Activated CD4-positive, alpha-beta T cell treated with anti-CD3 and anti-CD28 coated beads for 48 hours (primary cell): Measurements from ENCODE around the gene WDR86.

ENCODE experiments used
- DNase-seq: peaks from one replicate; pipeline ENCODE4 v3.0.0-alpha.2; 2020

Gene WDR86

DNA sequence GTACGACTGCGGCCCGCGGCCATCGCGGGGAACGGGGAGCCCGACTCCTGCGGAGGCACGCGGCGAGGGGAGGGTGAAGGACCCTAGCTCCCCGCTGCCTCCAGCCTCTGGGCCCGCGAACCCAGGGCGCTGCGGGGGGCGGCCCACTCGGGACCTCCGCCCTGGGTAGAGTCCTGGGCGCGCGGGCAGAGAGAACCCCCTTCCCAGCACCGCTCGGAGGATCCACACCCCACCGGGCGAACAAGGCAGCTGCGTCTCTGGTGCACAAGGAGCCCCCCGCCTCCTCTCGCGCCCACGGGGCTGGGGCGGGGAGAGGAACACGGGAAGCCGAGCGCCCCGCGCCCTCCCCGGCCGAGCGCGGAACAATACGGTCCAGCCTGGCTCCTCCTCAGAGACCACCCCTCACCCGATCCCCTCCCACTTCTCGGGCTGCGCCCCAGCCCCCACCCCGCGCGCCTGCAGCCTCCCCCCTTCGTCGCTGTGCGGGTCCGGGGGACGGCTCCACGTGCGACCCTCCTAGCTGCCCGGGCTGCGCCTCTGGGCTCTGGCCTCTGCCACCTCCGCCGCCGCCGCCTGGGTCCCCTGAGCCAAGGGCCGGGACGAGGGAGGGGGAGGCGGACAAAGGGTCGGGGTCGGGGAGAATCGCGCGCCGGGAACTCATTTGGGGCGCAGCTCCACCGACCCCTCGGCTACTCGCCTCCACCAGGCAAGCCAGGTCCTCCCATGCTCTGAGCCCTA is at the start of gene WDR86:
TSS of gene WDR86 (minus strand) at position 372 of the 738 bp plus-strand sequence. CDS start 449 bp downstream, outside the sequence.
- DNase-seq: no peak

- DNase-seq: no peak
Observed at GRCh38 chr7:151457534-151457933, 47.7 kb upstream of the WDR86 start.

DNA sequence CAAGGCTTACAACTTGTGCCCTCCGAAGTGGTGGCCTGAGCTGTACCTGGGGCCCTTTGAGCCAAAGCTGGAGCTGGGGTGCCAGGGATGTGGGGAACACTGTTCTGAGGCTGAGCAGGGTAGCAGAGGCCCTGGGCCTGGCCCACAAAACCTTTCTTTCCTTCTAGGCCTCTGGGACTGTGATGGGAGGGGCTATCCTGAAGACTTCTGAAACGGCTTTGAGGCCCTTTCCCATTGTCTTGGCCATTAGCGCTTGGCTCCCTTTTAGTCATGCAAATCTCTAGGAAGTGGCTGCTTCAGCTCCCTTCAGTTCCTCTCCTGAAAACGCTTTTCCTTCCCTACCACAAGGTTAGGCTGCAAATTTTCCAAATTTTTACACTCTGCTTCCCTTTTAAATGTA is 46.9 kb upstream of the WDR86 start:
- DNase-seq: no peak

GRCh38 chr7:151456276-151456675 is 46.4 kb upstream of the WDR86 start:
- DNase-seq: no peak

GRCh38 chr7:151455690-151456089 is 45.9 kb upstream of the WDR86 start:
- DNase-seq: no peak

DNA sequence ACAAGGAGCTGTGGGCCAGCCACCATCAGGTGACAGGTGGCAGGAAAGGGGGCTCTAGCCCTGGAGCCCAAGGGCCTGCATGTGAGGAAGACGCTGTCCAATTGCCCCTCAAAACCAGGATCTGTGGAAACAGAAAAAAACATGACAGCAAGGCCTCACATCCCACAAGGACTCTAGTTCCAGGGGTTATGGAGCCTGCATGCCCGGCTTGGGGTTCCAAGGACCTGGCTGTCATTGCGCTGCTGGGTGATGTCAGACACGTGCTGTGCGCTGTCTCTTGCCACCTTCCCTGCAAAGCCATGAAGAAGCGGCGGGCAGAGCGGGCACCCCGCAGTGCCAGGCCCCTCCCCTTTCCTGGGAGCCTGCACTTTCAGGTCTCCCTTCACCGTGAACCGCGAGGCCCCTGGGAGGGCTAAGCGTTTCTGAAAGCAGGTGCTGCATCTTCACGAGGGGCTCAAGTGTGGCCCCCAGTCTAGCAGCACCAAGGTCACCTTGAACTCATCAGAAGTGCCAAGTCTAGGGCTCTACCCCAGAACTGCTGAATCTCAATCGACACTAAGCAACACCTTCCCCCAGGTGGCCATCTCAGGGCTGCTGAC is 45.2 kb upstream of the WDR86 start:
- DNase-seq: no peak

- no peak for DNase-seq
Observed at GRCh38 chr7:151454305-151454704, 44.5 kb upstream of the WDR86 start.

DNA sequence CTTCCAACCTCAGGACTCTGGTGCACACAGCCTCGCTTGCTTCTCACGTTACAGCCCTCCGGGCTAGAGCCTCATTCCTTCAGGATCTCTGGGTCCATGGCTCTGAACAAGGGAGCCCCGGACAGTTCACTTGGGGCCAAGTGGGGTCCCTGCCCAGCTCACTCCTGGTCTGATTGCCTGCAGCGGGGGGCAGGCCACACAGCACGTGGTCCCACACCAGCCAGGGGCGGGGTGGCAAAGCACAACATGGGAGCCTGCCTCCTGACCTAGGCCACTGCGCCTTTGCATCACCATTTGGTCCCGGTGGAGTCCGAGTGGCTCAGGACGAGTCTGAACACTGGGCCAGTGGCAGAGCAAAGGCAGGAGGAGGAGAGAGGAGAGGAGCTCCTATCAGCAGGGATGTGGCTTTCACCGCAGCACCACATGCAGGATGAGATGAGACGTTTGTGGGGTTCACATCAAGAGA is 43.5 kb upstream of the WDR86 start:
- DNase-seq: no peak

- DNase-seq: no peak
Observed at GRCh38 chr7:151452680-151453325, 43.0 kb upstream of the WDR86 start.

- DNase-seq: no peak
Observed at GRCh38 chr7:151451626-151452571, 42.1 kb upstream of the WDR86 start.

- DNase-seq: no peak
Observed at GRCh38 chr7:151451156-151451555, 41.3 kb upstream of the WDR86 start.

- DNase-seq: no peak
Observed at GRCh38 chr7:151449990-151450389, 40.2 kb upstream of the WDR86 start.

GRCh38 chr7:151448261-151449252 is 38.7 kb upstream of the WDR86 start:
- peak; percentile 84 for DNase-seq

GRCh38 chr7:151447901-151448260 is 38.0 kb upstream of the WDR86 start:
- no peak for DNase-seq

GRCh38 chr7:151447312-151447711 is 37.5 kb upstream of the WDR86 start:
- DNase-seq: no peak

- no peak for DNase-seq
Observed at GRCh38 chr7:151446412-151446811, 36.6 kb upstream of the WDR86 start.

DNA sequence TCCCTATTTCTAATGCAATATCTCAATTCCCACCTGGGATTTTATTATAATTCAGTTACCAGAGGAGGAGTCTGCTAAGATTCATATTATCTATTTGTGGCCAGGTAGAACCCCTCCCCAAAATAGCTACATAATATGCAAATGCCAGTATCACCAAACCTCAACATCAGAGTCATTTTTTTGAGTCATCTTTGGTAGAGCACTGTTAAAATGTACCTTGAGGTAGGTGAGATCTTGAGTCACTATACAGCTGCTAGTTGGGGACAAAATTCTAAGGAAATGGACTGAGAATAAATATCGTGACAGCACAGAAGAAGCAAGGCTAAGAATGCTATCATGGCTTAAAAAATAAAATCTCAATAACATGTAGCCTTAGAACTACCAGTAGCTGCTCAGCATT is 34.8 kb upstream of the WDR86 start:
- no peak for DNase-seq

DNA sequence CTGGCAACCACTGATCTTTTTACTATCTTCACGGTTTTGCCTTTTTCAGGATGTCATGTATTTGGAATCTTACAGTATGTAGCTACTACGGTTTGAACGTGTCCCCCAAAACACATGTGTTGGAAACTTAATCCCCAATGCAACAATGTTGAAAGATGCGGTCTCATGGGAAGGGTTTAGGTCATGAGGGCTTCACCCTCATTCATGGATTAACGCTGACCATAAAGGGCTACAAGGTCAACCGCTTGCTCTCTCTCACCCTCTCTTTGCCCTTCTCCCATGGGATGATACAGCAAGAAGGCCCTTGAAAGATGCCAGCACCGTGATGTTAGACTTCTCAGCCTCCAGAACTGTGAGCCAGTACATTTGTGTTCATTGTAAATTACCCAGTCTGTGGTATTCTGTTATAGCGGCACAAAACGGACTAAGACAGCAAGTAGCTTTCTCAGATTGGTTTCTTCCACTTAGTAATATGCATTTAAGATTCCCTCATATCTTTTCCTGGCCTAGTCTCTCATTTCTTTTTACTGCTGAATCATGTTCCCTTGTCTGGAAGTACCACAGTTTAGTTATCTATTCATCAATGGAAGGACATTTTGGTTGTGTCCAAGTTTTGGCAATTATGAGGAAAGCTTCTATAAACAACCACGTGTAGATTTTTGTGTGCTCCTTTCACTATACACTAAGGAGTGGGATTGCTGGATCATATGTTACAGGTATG is 33.1 kb upstream of the WDR86 start:
- DNase-seq: no peak

GRCh38 chr7:151440799-151441445 is 31.1 kb upstream of the WDR86 start:
- no peak for DNase-seq
